ENCODE results near the gene RUBCN.
"Not testable (repeated sequence)": the region's sequence is repeated elsewhere in the genome, so short reads cannot be mapped to it uniquely, and the experiment has no call there.

RUBCN gene

GRCh38 chr3:197733042-197733441 is 3.7 kb downstream of the RUBCN start:
- DNase-seq = no peak

- DNase-seq = not testable (repeated sequence)
Measured at GRCh38 chr3:197731483-197731882, 5.2 kb downstream of the RUBCN start.

DNA sequence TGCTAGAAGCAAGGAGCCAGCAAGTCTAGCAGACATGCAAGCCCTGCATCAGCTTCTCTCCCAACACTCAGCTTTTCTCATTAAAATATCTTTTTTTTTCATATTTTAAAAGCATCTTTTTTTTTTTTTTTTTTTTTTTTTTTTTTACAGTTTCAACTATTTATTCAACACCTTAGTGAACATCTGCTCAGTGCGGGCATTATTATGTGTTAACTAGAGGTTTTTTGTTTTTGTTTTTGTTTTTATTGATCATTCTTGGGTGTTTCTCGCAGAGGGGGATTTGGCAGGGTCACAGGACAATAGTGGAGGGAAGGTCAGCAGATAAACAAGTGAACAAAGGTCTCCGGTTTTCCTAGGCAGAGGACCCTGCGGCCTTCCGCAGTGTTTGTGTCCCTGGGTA is 5.9 kb downstream of the RUBCN start:
- not testable (repeated sequence) for DNase-seq

DNA sequence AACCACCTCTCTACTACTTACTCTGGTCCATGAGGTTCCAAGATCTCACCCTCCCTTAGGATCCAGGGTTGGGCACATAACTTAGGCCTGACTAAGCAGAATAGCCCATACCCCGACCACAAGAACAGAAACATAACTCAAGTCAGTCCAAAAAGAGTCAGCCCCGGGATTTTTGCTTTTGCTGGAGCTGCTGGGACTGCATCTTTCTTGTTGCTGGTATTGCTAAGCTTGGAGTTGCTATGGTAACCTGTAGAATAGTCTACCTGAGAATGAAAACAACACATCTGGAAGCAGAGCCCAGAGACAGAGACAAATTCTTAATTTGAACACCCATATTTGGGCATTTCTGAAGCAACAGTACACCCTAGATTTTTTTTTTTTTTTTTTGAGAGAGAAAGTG is 6.5 kb downstream of the RUBCN start:
- no peak for DNase-seq

- DNase-seq = no peak
Measured at GRCh38 chr3:197728487-197728886, 8.2 kb downstream of the RUBCN start.

- DNase-seq = not testable (repeated sequence)
Measured at GRCh38 chr3:197727878-197728277, 8.8 kb downstream of the RUBCN start.

DNA sequence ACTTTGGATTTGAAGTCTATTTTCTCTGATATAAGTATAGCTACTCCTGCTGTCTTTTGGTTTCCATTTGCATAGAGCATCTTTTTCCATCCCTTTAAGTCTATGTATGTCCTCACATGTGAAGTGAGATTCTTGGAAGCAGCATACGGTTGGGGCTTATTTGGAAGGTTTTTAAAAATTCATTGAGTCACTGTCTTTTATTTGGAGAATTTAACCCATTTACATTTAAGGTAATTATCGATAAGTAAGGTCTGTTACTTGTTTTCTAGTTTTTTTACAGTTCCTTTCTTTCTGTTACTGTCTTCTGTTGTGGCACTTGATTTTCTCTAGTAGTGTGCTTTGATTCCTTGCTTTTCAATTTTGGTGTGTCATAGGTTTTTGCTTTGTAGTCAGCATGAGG is 14.0 kb downstream of the RUBCN start:
- DNase-seq = no peak

DNA sequence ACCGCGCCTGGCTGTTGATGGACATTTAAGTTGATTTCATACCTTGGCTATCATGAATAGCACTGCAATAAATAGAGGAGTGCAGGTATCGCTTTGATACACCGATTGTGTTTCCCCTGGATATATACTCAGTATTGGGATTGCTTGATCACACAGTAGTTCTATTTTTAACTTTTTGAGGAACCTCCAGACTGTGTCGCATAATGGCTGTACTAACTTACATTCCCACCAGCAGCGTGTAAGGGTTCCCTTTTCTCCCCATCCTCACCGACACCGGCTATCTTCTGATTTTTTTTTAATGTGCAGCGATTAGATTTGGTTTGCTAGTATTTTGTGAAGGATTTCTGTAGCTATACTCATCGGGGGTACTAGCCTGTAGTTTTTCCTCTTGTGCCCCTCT is 16.0 kb downstream of the RUBCN start:
- no peak for DNase-seq

GRCh38 chr3:197718891-197719290 is 17.8 kb downstream of the RUBCN start:
- no peak for DNase-seq

DNA sequence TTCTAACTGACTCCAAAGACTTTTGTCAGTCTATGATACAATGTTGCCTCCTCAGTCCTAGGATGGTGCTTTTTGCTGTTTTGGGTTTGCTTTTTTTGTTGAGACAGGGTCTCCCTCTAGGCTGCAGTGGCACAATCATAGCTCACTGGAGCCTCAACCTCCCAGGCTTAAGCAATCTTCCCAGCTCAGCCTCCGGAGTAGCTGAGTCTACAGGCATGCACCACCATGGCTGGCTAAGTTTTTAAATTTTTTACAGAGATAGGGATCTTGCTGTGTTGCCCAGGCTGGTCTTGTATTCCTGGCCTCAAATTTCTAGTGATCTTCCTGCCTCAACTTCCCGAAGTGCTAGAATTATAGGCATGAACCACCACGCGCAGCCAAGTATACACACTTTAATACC is 22.5 kb downstream of the RUBCN start:
- DNase-seq = no peak

DNA sequence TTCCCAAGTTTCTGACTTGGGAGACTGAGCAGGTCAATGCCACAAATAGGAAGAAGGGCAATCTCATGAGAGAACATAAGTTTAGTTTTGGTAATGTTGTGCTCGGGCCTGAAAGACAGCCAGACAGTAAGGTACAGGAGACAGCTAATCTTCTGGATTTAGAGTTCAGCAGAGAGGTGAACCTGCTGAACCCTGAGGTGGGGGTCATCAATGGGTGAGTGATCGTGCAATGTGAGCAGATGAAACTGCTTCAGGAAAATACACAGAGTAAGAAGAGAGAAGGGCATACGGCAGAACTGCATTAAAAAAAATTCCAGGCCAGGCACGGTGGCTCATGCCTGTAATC is 23.3 kb downstream of the RUBCN start:
- no peak for DNase-seq

DNA sequence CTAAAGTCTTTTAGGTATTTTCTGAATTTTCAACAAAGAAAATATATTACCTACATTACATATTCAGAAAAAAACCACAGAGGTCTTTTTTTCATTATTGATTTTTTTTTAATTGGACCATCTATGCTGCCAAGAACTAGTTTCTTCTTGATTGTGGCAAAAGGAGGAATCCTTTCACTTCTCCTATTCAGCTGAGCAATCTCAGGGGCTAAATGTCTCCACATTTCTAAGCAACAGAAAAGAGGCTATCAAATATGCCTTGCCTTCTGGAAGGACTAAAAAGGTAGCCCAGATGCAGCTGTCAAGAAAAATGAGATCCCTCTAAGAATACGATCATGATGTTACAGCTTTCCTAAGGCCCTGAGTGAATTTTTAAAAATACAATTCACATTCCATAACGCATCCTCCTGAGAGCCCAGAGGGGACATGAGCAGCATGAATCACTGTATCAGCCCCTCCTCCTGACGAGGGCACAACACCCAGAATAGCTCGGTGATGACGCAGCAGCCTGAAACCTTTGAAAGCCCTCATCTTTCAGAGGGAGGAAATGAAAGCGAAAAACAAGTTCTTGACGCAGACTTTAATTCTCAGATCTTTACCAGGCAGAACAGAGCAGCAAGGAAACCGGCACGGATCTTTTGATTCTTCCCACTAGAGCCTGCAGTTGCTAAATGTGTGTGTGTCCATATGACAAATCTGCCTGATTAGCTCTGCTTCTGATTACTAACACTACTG is 24.6 kb downstream of the RUBCN start:
- DNase-seq = peak; percentile 52 to 74 (median 68)

GRCh38 chr3:197710965-197711364 is 25.7 kb downstream of the RUBCN start:
- DNase-seq = not testable (repeated sequence)

GRCh38 chr3:197709135-197709534 is 27.6 kb downstream of the RUBCN start:
- no peak for DNase-seq

DNA sequence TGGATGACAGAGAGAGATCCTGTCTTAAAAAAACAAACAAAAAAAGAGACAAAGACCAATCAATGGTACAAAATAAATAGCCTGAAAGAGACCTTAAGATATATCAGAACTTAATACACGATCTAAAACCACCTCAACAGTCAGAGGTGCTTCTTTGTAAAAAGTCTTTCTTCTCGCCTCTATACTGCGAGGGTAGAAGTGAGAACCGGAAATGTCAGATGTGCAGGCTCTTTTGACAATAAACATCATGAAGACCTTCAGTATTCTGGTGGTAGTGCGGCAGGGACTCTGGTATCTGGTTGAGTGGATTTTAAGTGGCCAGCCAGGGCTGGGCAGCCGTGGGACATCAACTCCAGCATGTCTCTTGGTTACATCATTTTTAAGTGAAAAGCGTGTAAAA is 30.0 kb downstream of the RUBCN start:
- no peak for DNase-seq

- no peak for DNase-seq
Measured at GRCh38 chr3:197701841-197702240, 34.9 kb downstream of the RUBCN start.

DNA sequence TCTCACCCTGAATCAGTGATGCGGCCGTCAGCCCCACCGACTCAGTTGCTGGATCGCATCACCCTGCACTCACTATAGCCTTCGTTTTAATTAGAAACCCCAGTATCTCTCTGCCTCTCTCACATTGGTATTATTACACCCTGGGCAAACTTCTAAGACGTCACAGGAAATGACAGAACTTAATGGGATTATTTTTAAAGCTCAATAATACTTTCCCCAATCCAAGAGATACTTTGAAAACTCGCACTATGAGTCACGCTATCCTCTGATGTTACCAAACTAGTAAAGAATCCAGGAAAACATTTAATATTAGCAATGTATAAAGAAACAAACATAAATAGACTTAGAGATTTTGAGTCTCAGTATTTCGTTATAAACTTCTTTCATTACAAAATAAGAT is 36.6 kb downstream of the RUBCN start:
- no peak for DNase-seq

GRCh38 chr3:197697355-197697754 is 39.3 kb downstream of the RUBCN start:
- no peak for DNase-seq

DNA sequence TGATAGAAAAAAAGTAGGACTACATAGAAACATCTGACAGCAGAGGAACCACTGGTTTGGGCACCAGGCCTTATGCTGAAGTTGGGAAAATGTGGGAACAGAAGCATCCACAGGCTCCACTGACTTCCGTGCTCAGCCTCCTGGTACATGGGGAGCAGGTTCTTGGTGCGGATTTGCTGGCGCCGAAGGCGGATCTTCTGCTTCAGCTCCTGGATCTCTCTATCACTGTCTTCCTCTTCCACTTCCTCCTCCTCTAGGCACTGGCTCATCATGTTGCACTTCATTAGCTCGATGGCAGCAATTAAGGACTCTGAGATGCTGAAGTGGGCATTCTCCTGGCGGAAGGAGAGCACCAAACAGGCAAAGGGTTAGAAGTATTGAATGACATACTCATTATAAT is 42.5 kb downstream of the RUBCN start:
- DNase-seq = no peak

DNA sequence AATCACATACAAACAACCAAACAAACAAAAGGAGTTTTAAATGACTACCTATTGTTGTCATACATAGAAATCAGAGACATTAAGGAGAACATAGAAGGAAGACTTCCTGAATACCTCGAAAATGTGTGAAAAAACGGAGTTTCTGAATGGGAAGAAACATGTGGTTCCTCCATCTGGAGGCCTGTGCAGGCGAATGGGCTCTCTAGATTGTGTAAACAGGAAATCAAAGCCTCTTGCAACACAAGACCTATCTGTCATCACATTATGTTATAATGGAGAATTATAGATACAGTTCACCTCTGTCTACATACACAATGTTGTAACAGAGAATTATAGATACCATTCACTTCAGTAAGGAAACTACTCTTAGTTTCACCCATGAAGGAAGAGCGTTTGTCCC is 44.1 kb downstream of the RUBCN start:
- no peak for DNase-seq

- DNase-seq = no peak
Measured at GRCh38 chr3:197690754-197691153, 46.0 kb downstream of the RUBCN start.

DNA sequence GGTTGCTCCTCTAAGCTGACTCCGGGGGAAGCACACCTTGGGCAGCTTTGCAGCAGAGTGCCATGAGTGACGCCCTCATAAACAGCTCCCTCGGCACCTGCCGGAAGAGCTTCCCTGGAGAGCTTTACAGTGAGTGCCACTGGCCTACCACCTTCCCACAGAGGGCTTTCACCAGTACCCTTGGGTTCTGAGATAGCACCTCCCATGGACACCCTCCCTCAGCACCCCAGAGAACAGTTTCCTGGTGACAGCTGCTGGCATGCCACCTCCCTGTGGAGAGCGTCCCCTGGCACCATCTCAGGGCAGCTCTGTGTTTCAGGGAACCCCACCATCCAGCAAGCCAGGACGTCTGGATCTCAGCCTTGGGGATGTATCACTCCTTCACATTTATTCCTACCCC is 49.1 kb downstream of the RUBCN start:
- DNase-seq = no peak

DNA sequence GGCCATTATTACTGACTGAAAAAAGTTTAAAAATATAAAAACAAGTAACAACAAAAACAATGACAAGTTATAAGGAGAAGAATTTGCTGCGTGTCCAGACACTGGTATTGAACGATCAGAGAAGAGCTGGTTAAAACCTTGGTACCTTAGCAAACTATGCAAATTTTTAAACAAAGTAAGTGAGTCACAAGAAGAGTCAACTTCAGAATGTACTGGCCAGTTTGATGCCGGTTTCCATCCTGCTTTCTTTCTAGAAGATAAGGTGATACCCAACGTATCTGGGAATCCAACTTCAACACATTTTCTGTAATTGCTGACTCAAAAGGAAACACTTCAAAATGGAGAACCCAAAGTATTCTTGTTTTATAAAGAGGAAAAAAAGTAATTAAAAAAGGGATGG is 49.8 kb downstream of the RUBCN start:
- DNase-seq = no peak

- DNase-seq = no peak
Measured at GRCh38 chr3:197685546-197685945, 51.2 kb downstream of the RUBCN start.

DNA sequence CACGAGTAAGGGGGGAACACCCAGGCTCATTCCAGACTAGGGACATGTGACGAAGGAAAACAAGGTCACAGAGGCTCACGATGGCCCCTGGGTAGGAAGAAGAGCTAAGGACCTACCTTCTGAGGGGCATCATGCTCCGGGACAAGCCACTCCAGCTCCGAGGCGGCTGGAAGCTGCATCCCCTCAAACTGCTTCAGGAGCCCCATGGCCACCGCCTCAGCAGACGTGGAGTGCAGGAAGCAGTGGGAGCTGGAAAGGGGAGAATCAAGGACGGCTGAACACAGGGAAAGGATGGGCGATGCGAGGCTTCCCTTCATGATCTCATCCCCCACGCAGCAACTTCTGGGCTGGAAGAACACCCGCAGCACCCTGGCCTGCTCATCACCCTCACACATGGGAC is 53.5 kb downstream of the RUBCN start:
- no peak for DNase-seq

DNA sequence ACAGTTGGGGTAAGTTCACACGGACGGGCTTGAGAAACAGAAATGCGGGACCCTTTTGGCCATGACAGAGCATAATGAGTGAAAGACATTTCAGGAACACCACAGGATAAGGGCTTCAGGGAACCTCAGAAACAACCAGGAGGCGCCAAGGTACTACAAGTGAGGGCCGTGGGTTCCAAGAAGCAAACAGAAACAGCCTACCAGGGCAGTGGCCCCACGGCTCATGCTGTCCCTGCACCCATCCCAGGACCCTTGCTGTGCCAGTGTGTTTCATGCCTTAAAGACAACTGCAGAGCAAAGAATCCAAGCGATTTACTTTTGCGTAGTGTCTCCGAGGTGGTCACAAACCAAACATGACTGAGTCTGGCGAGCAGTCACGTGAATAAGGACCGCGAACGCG is 54.0 kb downstream of the RUBCN start:
- no peak for DNase-seq

Measured in activated CD4-positive, CD25-positive, alpha-beta regulatory T cell (primary cell).